Right lobe of liver (tissue), 6 donors: Measurements from ENCODE around the gene ROPN1L. TPM values are rescaled to one million over a fixed set of nuclear protein-coding genes. Genes with fewer than 3 reads are reported as not detected.

Source experiments
- ATAC-seq, 4 donors: fragments of 200-7000 bp; cut with Tn5 transposase; one replicate each; pipeline ENCODE4 v1.9.1; 2020; ENCODE audit warnings: mild to moderate bottlenecking in 4 of 4, moderate library complexity in 4 of 4
- DNase-seq, 3 donors: peaks; one replicate each; pipeline ENCODE4 v3.0.0-alpha.2; 2020
- H3K27ac ChIP-seq, 3 donors: fragments of 200-600 bp; one replicate each; pipeline ENCODE4 v1.8.0; 2022
- H3K27me3 ChIP-seq, 2 donors: fragments of 200-600 bp; one replicate each; pipeline ENCODE4 v1.8.0; 2022
- H3K36me3 ChIP-seq, 4 donors: fragments of 200-600 bp; sonication (generic) in 1 of 4; one replicate each; pipeline versions ENCODE4 v1.5.1 to v1.8.0; 2017 to 2022; ENCODE audit warnings: control low read depth in 1 of 4
- H3K4me1 ChIP-seq, 4 donors: fragments of 200-600 bp; sonication (generic) in 1 of 4; one replicate each; pipeline versions ENCODE4 v1.5.1 to v1.8.0; 2017 to 2022; ENCODE audit warnings: control low read depth in 1 of 4
- H3K4me3 ChIP-seq, 3 donors: fragments of 200-600 bp; one replicate each; pipeline ENCODE4 v1.8.0; 2022
- H3K9me3 ChIP-seq, 4 donors: fragments of 200-600 bp; sonication (generic) in 1 of 4; one replicate each; pipeline versions ENCODE4 v1.5.1 to v1.8.0; 2017 to 2022; ENCODE audit warnings: control low read depth in 1 of 4
- CTCF ChIP-seq, 4 donors: fragments of 200-600 bp in 3 of 4; fragments of 450-650 bp in 1 of 4; IDR thresholded peaks; one replicate each; pipeline versions ENCODE4 v1.5.1 to v1.8.0; 2016 to 2022; ENCODE audit warnings: antibody characterized with exemption in 4 of 4, mild to moderate bottlenecking in 2 of 4
- POLR2A ChIP-seq: fragments of 450-650 bp; IDR thresholded peaks from one replicate; pipeline ENCODE4 v1.6.1; 2017; ENCODE audit warnings: antibody characterized with exemption, mild to moderate bottlenecking
- WGBS: methylation state at CpG from one replicate; pipeline ENCODE4 v1.1.6; 2018; ENCODE audit warnings: low coverage, low lambda C conversion rate; ENCODE audit not compliant: insufficient coverage; ENCODE audit errors: missing lambda C conversion rate; 5-methylcytosine and 5-hydroxymethylcytosine counted together
- intact Hi-C, 2 donors: fragments of 100-400 bp; cut with DNase I; formaldehyde crosslinking; loops; one replicate each; pipeline versions ENCODE4 v1.11.2 to v1.14.1; 2022
- total RNA-seq, 6 experiments: library from RNA; depleted of rRNA in 2 of 6; stranded (reverse); fragments of >200 nt in 2 of 6; fragmentation: NEBNext Ultra II Directional in 3 of 6; extraction: Animal tissue kit (Norgen Biotek cat#: 25700) in 3 of 6; gene quantifications; one replicate each; pipeline versions ENCODE4 v1.1.0 to v1.2.4, GENCODE V29; 2016 to 2023
- donor health status: DM: no; HTN: yes; CAD: no.
- donor health status: DM: no; HTN: no; CAD: no.
- donor health status: DM: no; HTN: no; CAD: no.
- donor health status: DM: no; HTN: yes; CAD: no.
- donor health status: DM: no; HTN: yes; CAD: no.

Gene ROPN1L
- total RNA-seq, 6 experiments from 2014 or later, result 0.24 to 0.83 (median 0.40) TPM; not detected in 2

- Histone ChIP-seq H3K4me1 (peaks cover 0 to 7% (median 0%) of the 10 kb centered on the region in 4 donors), H3K27me3 (no peaks in the 10 kb centered on the region), H3K9me3 (no peaks in the 10 kb centered on the region), H3K36me3 (no peaks in the 10 kb centered on the region), H3K27ac (no peak overlapping the region), H3K4me3 (no peak overlapping the region)
- intact Hi-C loops, result loop anchor here in 1 of 2 donors (5.0 kb wide), 1 partner anchor 173 kb away; no protein-coding TSS in a partner anchor
- no peak for ATAC-seq
- 86% methylated on average over 15 of the region's 19 CpGs for WGBS
- no peak for TF ChIP-seq POLR2A
- TF ChIP-seq CTCF (IDR thresholded peaks at IDR 0.05), result no peak
- peak in 1 of 3 donors; percentile 31 for DNase-seq
These were observed 13.1 kb downstream of the ROPN1L start for GRCh38 chr5:10454591-10455276.

- WGBS, result 100% methylated on average over 1 of the region's 14 CpGs
- TF ChIP-seq CTCF (IDR thresholded peaks at IDR 0.05) (no peak), POLR2A (no peak)
These were observed 13.6 kb downstream of the ROPN1L start for GRCh38 chr5:10455277-10455670.

GRCh38 chr5:10456583-10457420 lies 15.1 kb downstream of the ROPN1L start:
- no peaks in the 10 kb centered on the region for H3K27me3 ChIP-seq
- H3K36me3 ChIP-seq, result no peaks in the 10 kb centered on the region
- no peaks in the 10 kb centered on the region for H3K9me3 ChIP-seq
- H3K4me3 ChIP-seq, result no peak overlapping the region
- H3K4me1 ChIP-seq, result peaks cover 0 to 25% (median 6%) of the 10 kb centered on the region in 4 donors
- WGBS, result 60% methylated on average over 20 of the region's 26 CpGs
- intact Hi-C loops, result loop anchor here (2.0 to 5.0 kb wide), 2 partner anchors 170 to 172 kb away; no protein-coding TSS in a partner anchor
- ATAC-seq, result no peak
- no peak overlapping the region for H3K27ac ChIP-seq
- no peak for TF ChIP-seq CTCF (IDR thresholded peaks at IDR 0.05)
- TF ChIP-seq POLR2A, result no peak
- peak in 1 of 3 donors; percentile 33 for DNase-seq

More at GRCh38 chr5:10455277-10455670, 13.6 kb downstream of the ROPN1L start:
- ATAC-seq (no peak), DNase-seq (peak in 1 of 3 donors; percentile 36)
- H3K36me3 ChIP-seq, result no peaks in the 10 kb centered on the region
- H3K4me3 ChIP-seq, result no peak overlapping the region
- H3K4me1 ChIP-seq, result peaks cover 0 to 12% (median 3%) of the 10 kb centered on the region in 4 donors
- no peak overlapping the region for H3K27ac ChIP-seq
- H3K9me3 ChIP-seq, result no peaks in the 10 kb centered on the region
- intact Hi-C loops, result loop anchor here in 1 of 2 donors (5.0 kb wide), 1 partner anchor 172 kb away; no protein-coding TSS in a partner anchor
- H3K27me3 ChIP-seq, result no peaks in the 10 kb centered on the region

- H3K27ac ChIP-seq, result no peak overlapping the region
- TF ChIP-seq CTCF (IDR thresholded peaks at IDR 0.05), result no peak
- TF ChIP-seq POLR2A, result no peak
- H3K36me3 ChIP-seq, result no peaks in the 10 kb centered on the region
- intact Hi-C loops, result loop anchor here (2.0 to 5.0 kb wide), 2 partner anchors 169 to 171 kb away; no protein-coding TSS in a partner anchor
- no peaks in the 10 kb centered on the region for H3K9me3 ChIP-seq
- H3K4me3 ChIP-seq, result no peak overlapping the region
- H3K4me1 ChIP-seq, result peaks cover 0 to 35% (median 8%) of the 10 kb centered on the region in 4 donors
- 74% methylated on average over 11 of the region's 23 CpGs for WGBS
- no peaks in the 10 kb centered on the region for H3K27me3 ChIP-seq
- ATAC-seq, result peak; percentile 13 to 51 (median 28)
- DNase-seq, result peak in 2 of 3 donors; percentile 38 to 51
These were observed 16.2 kb downstream of the ROPN1L start for GRCh38 chr5:10457682-10458574.
